Heart right ventricle (tissue), 16 donors: Measurements from ENCODE around the gene KMT2B. TPM values are rescaled to one million over a fixed set of nuclear protein-coding genes. Genes with fewer than 3 reads are reported as not detected.

Experiments
- ATAC-seq, 8 donors: fragments of 200-7000 bp; cut with Tn5 transposase; one replicate each; pipeline ENCODE4 v1.9.1; 2020; ENCODE audit warnings: mild to moderate bottlenecking in 8 of 8, moderate library complexity in 8 of 8, moderate number of reproducible peaks in 1 of 8
- DNase-seq, 2 donors: peaks; one replicate each; pipeline ENCODE4 v3.0.0-alpha.2; 2020
- H3K27ac ChIP-seq, 10 donors: fragments of 200-600 bp; sonication (generic) in 2 of 10; one replicate each; pipeline versions ENCODE4 v1.5.0 to v1.8.0; 2020 to 2022; ENCODE audit warnings: mild to moderate bottlenecking in 3 of 10
- H3K27me3 ChIP-seq, 7 donors: fragments of 200-600 bp; one replicate each; pipeline ENCODE4 v1.8.0; 2021 to 2022; ENCODE audit warnings: mild to moderate bottlenecking in 2 of 7
- H3K36me3 ChIP-seq, 9 donors: fragments of 200-600 bp; sonication (generic) in 1 of 9; one replicate each; pipeline versions ENCODE4 v1.5.0 to v1.8.0; 2020 to 2022; ENCODE audit warnings: mild to moderate bottlenecking in 2 of 9
- H3K4me1 ChIP-seq, 9 donors: fragments of 200-600 bp; sonication (generic) in 1 of 9; one replicate each; pipeline versions ENCODE4 v1.5.0 to v1.8.0; 2020 to 2022; ENCODE audit warnings: mild to moderate bottlenecking in 4 of 9
- H3K4me3 ChIP-seq, 10 donors: fragments of 200-600 bp; sonication (generic) in 2 of 10; one replicate each; pipeline versions ENCODE4 v1.5.0 to v1.8.0; 2020 to 2022; ENCODE audit warnings: mild to moderate bottlenecking in 7 of 10, moderate library complexity in 2 of 10
- H3K9me3 ChIP-seq, 11 donors: fragments of 200-600 bp in 10 of 11; sonication (generic) in 2 of 11; one replicate each; pipeline versions ENCODE4 v1.5.0 to v1.8.0; 2013 to 2022; ENCODE audit warnings: mild to moderate bottlenecking in 2 of 11, control low read depth in 1 of 11, moderate library complexity in 1 of 11
- WGBS, 2 donors: extraction: QIAGEN DNeasy Blood & Tissue Kit; methylation state at CpG; one replicate each; pipeline ENCODE4 v1.1.7; 2013; ENCODE audit warnings: inconsistent platforms in 1 of 2; 5-methylcytosine and 5-hydroxymethylcytosine counted together
- intact Hi-C, 10 donors: fragments of 100-400 bp; cut with DNase I; formaldehyde crosslinking; loops; one replicate each; pipeline versions ENCODE4 v1.11.1 to v1.14.2; 2022
- polyA plus RNA-seq, 2 donors: library from polyadenylated mRNA; stranded (reverse); fragments of 200-250 nt; gene quantifications; one replicate each; pipeline ENCODE4 v1.2.3, GENCODE V29; 2013
- total RNA-seq, 10 donors: library from RNA; stranded (reverse); fragmentation: NEBNext Ultra II Directional in 3 of 10; extraction: Animal tissue kit (Norgen Biotek cat#: 25700) in 3 of 10; gene quantifications; one replicate each; pipeline versions ENCODE4 v1.2.1 to v1.2.4, GENCODE V29; 2021 to 2023
- TF ChIP-seq, protein P1 (sequence below), 9 donors: fragments of 200-600 bp; sonication (generic) in 2 of 9; IDR thresholded peaks; one replicate each; pipeline versions ENCODE4 v1.5.0 to v1.8.0; 2021 to 2022; ENCODE audit warnings: antibody characterized with exemption in 9 of 9, mild to moderate bottlenecking in 5 of 9, moderate library complexity in 1 of 9
- donor health status: Arrhythmogenic right ventricular cardiomyopathy.
- donor health status: ischemic (EF 13 %, LVEDD 7.1; RV severe dilation, severe dysfunction).
- donor health status: healthy with polysubstance abuse.
- donor health status: DM: no; HTN: yes; CAD: no.
- donor health status: DM: no; HTN: no; CAD: no.
- donor health status: ischemic (EF 25% LVEDD 6.9; RV normal size, moderate dysfunction).
- donor health status: ischemic (EF 25% LVEDD 5.7; RV mildly dilated, moderate dysfunction).
- donor health status: healthy.
- donor health status: DM: yes; HTN: yes; CAD: no.
- donor health status: Ischemic cardiomyopathy.
- donor health status: ischemic (EF 35%, LVEDD 5.7; RV mildly dilated, moderate dysfunction).
- donor health status: nonischemic (EF 11% LVEDD 7.7; RV severe dilation, severe dysfunction).
- donor health status: DM: yes; HTN: yes; CAD: no.
- donor health status: PGD.
- donor health status: ischemic (EF 29% LVEDD 5.4; RV normal size, mild dysfunction).
- donor health status: nonischemic (EF 23%, LVEDD 6.1; RV moderate dilation, normal function).

Gene KMT2B
- total and polyA plus RNA-seq, 12 donors, result 10.8 to 28.7 (median 14.8) TPM

DNA sequence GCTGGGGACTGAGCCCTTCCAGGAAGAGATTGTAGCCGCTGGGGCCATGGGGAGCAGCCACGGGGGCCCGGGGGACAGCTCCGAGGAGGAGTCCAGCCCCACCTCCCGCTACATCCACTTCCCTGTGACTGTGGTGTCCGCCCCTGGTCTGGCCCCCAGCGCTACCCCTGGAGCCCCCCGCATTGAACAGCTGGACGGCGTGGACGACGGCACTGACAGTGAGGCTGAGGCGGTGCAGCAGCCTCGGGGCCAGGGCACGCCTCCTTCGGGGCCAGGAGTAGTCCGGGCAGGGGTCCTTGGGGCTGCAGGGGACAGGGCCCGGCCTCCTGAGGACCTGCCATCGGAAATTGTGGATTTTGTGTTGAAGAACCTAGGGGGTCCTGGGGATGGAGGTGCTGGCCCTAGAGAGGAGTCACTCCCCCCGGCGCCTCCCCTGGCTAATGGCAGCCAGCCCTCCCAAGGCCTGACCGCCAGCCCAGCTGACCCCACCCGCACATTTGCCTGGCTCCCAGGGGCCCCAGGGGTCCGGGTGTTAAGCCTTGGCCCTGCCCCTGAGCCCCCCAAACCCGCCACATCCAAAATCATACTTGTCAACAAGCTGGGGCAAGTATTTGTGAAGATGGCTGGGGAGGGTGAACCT, 14.9 kb downstream of the KMT2B start:
- 88 to 89% methylated on average over 23 to 25 of the region's 25 CpGs for WGBS, 2 donors
- TF ChIP-seq, protein P1, sequence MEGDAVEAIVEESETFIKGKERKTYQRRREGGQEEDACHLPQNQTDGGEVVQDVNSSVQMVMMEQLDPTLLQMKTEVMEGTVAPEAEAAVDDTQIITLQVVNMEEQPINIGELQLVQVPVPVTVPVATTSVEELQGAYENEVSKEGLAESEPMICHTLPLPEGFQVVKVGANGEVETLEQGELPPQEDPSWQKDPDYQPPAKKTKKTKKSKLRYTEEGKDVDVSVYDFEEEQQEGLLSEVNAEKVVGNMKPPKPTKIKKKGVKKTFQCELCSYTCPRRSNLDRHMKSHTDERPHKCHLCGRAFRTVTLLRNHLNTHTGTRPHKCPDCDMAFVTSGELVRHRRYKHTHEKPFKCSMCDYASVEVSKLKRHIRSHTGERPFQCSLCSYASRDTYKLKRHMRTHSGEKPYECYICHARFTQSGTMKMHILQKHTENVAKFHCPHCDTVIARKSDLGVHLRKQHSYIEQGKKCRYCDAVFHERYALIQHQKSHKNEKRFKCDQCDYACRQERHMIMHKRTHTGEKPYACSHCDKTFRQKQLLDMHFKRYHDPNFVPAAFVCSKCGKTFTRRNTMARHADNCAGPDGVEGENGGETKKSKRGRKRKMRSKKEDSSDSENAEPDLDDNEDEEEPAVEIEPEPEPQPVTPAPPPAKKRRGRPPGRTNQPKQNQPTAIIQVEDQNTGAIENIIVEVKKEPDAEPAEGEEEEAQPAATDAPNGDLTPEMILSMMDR (IDR thresholded peaks at IDR 0.05), result no peak
- intact Hi-C loops, result no loop called here
- ATAC-seq (peak in 1 of 8 donors; percentile 6), DNase-seq (no peak)
- Histone ChIP-seq H3K27ac (no peak overlapping the region), H3K4me3 (no peak overlapping the region), H3K27me3 (no peaks in the 10 kb centered on the region), H3K9me3 (no peaks in the 10 kb centered on the region), H3K36me3 (peaks cover under 1 to 100% (median 70%) of the 10 kb centered on the region in 9 donors), H3K4me1 (no peaks in the 10 kb centered on the region)

DNA sequence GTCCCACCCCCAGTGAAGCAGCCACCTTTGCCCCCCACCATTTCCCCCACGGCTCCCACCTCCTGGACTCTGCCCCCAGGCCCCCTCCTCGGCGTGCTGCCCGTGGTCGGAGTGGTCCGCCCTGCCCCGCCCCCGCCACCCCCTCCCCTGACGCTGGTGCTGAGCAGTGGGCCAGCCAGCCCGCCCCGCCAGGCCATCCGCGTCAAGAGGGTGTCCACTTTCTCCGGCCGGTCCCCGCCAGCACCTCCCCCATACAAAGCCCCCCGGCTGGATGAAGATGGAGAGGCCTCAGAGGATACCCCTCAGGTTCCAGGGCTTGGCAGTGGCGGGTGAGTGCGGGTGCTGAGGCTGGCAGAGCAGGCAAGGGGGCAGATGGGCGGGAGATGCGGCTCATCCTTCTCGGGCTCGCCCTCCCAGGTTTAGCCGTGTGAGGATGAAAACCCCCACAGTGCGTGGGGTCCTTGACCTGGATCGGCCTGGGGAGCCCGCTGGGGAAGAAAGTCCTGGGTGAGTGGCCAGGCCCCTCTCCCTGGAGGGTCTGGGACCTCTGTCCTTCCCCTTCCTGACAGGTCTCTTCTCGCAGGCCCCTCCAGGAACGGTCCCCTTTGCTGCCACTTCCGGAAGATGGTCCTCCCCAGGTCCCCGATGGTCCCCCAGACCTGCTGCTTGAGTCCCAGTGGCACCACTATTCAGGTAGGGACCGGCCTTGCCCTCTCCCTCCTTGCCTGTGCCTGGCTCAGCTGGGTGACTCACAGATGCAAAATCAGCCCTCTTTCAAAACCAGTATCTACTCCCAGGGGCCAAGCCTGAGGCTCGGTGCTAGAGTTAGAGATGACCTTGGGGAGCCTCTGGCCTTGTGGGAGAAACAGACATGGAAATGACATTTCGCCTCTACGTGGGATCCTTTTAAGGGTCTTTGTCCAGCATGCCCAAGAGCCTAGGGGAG, 15.7 kb downstream of the KMT2B start:
- ATAC-seq (no peak), DNase-seq (no peak)
- intact Hi-C loops, result no loop called here
- no peaks in the 10 kb centered on the region for H3K27me3 ChIP-seq
- H3K4me3 ChIP-seq, result no peak overlapping the region
- TF ChIP-seq, protein P1 (IDR thresholded peaks at IDR 0.05), result no peak
- H3K36me3 ChIP-seq, result peaks cover 0 to 100% (median 65%) of the 10 kb centered on the region in 9 donors
- no peaks in the 10 kb centered on the region for H3K9me3 ChIP-seq
- 88 to 91% methylated on average over 33 to 35 of the region's 35 CpGs for WGBS, 2 donors
- H3K27ac ChIP-seq, result no peak overlapping the region
- no peaks in the 10 kb centered on the region for H3K4me1 ChIP-seq

DNA sequence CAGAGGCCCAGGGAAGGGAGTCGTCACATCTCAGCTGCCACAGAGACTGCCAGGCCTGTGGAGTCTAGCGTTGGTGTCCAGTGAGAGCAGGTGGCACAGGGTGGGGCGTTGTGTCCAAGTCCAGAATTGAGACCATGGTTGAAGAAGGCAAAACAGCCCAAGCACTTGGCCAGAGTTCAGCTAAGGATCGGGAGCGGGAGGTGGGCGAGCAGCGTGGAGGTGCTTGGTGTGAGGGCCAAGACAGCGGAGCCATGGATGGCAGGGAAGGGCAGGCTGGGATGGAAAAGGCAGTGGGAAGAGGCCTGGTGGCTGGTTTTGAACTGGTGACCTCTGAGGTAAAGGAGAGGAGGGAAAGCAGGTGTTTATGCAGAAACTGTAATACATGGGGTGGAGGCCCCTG, 16.5 kb downstream of the KMT2B start:
- Histone ChIP-seq H3K27me3 (no peaks in the 10 kb centered on the region), H3K27ac (no peak overlapping the region), H3K4me3 (no peak overlapping the region), H3K9me3 (no peaks in the 10 kb centered on the region), H3K36me3 (peaks cover 0 to 100% (median 57%) of the 10 kb centered on the region in 9 donors), H3K4me1 (peaks cover 0 to 2% (median 0%) of the 10 kb centered on the region in 9 donors)
- TF ChIP-seq, protein P1 (IDR thresholded peaks at IDR 0.05), result no peak
- DNase-seq, result no peak
- intact Hi-C loops, result no loop called here
- no peak for ATAC-seq
- WGBS, 2 donors, result 94 to 95% methylated on average over 8 of the region's 8 CpGs

DNA sequence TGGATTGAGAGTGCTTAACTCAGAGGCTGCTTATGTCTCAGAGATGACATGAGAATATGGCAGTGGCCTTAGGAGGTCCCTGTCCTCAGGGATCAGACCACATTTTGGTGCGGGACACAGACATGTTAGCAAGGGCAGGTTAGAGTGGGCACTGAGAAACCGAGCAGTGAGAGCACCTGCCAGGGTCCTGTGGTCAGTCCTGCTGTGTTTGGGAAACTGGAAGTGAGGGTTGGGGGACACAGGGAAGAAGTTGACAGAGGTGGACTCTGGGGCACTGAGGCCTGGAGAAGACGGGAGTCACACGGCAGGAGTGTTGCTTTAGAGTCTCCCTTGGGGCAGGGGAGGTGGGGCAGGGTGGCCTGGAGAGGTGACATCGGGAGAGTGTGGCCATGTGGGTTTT, 17.1 kb downstream of the KMT2B start:
- TF ChIP-seq, protein P1 (IDR thresholded peaks at IDR 0.05), result no peak
- Histone ChIP-seq H3K9me3 (no peaks in the 10 kb centered on the region), H3K4me1 (peaks cover 0 to 8% (median 6%) of the 10 kb centered on the region in 9 donors), H3K4me3 (no peak overlapping the region), H3K27me3 (no peaks in the 10 kb centered on the region), H3K36me3 (peaks cover 0 to 97% (median 51%) of the 10 kb centered on the region in 9 donors), H3K27ac (no peak overlapping the region)
- intact Hi-C loops, result no loop called here
- WGBS, 2 donors, result 80 to 88% methylated on average over 5 of the region's 5 CpGs
- DNase-seq (no peak), ATAC-seq (no peak)
